Measurements from ENCODE around the gene PAN2. TPM values are rescaled to one million over a fixed set of nuclear protein-coding genes. Genes with fewer than 3 reads are reported as not detected.
A peak's percentile ranks its signal among the peaks of the same experiment; 100 is the strongest.

Gene PAN2
- total and polyA plus RNA-seq, 10 of the 15 experiments (the other 5 are each of a cell fraction or from before 2014, with no cell fraction given) = 14.4 to 61.8 (median 34.9) TPM

- TF ChIP-seq ZNF687 (IDR thresholded peaks at IDR 0.05) = no peak
- TF ChIP-seq NR2C1 (IDR thresholded peaks at IDR 0.05) = no peak
Observed at GRCh38 chr12:56299308-56299852, 34.4 kb downstream of the PAN2 start (continued).

GRCh38 chr12:56298828-56299227, 35.0 kb downstream of the PAN2 start:
- peaks cover 55% of the 10 kb centered on the region for H3K79me2 ChIP-seq (ENCODE audit: control insufficient read depth, insufficient read depth, low read length)
- no peaks in the 10 kb centered on the region for H4K20me1 ChIP-seq (ENCODE audit: control insufficient read depth, insufficient read depth)
- peak; percentile 89 for TF ChIP-seq PKNOX1 (IDR thresholded peaks at IDR 0.05)
- no peak for TF ChIP-seq CBFB (IDR thresholded peaks at IDR 0.05; ENCODE audit: low read depth)
- peak overlapping the region; percentile 93 for H3K4me3 ChIP-seq
- POLR2A ChIA-PET = interaction anchor here (1.0 to 2.2 kb wide), 9 partner anchors 9 to 152 kb away, joined by 3 to 8 read pairs (median 4); partner anchors contain the start of genes CNPY2, COQ10A, IL23A and PAN2
- H3K9ac ChIP-seq (ENCODE audit: control insufficient read depth, insufficient read depth, low read length) = peak overlapping the region; percentile 81; the same call in 1 of the 2 replicates
- peak overlapping the region; percentile 75 for H3K27ac ChIP-seq (ENCODE audit: control insufficient read depth, insufficient read depth)
- peaks cover 32% of the 10 kb centered on the region for H3K4me1 ChIP-seq (ENCODE audit: control insufficient read depth, insufficient read depth, low read length)
- H3K9me3 ChIP-seq (replicated peaks; ENCODE audit: control insufficient read depth, insufficient read depth, low read length) = no peaks in the 10 kb centered on the region
- intact Hi-C loops (cut with micrococcal nuclease; ENCODE audit: unreplicated experiment) = no loop called here
- H2AFZ ChIP-seq (ENCODE audit: control insufficient read depth, low read depth, low read length) = peak overlapping the region; percentile 79; the same call in 1 of the 2 replicates
- WGBS (ENCODE audit: insufficient coverage, insufficient replicate concordance, low lambda C conversion rate, missing lambda C conversion rate) = 58% methylated on average over 5 of the region's 5 CpGs
- no peaks in the 10 kb centered on the region for H3K27me3 ChIP-seq (replicated peaks in 1 of 2; ENCODE audit: control insufficient read depth in 2 of 2, insufficient read depth in 2 of 2, low read length in 1 of 2)
- RAD21 ChIA-PET (ENCODE audit: unreplicated experiment) = interaction anchor here (0.8 to 1.4 kb wide), 4 partner anchors 32 to 166 kb away, joined by 3 to 5 read pairs (median 4); partner anchors contain the start of gene COQ10A
- FAIRE-seq (no peak), DNase-seq (ENCODE audit: low read depth, low spot score) (no peak), ATAC-seq (no peak)
- SMC1A ChIA-PET (ENCODE audit: uncharacterized antibody, unreplicated experiment) = interaction anchor here (1.0 to 2.8 kb wide), 8 partner anchors 10 to 165 kb away, joined by 3 to 14 read pairs (median 4); partner anchors contain the start of gene PAN2
- in situ Hi-C loops (cut with MboI) = no loop called here
- peak overlapping the region; percentile 70 for H3K4me2 ChIP-seq (ENCODE audit: control insufficient read depth, insufficient read depth)
- BruUV-seq (replicated peaks) = no TSS peak
- H3K36me3 ChIP-seq (ENCODE audit: control insufficient read depth in 2 of 2, insufficient read depth in 2 of 2, low read length in 1 of 2) = 0 out of 4 replicates have a peak, but pooled peaks cover 0 to under 1% of the 10 kb centered on the region in 2 experiments
- CTCF ChIA-PET = interaction anchor here (0.5 to 2.0 kb wide), 12 partner anchors 9 to 373 kb away, joined by 3 to 7 read pairs (median 3); partner anchors contain the start of genes ANKRD52, CNPY2, COQ10A and RNF41
